GM23338 (cell line): ENCODE measurements around the gene PRPF19. TPM values are rescaled to one million over a fixed set of nuclear protein-coding genes. Genes with fewer than 3 reads are reported as not detected.

Source experiments
- ATAC-seq: fragments of 200-7000 bp; cut with Tn5 transposase; 3 replicates; pipeline ENCODE4 v1.9.1; 2020
- DNase-seq: peaks from one replicate; pipeline ENCODE4 v3.0.0-alpha.2; 2015; ENCODE audit warnings: low spot score
- H2AFZ ChIP-seq: fragments of 200-600 bp; sonication (generic); 2 replicates; pipeline ENCODE4 v1.8.0; 2016; ENCODE audit warnings: antibody characterized with exemption, mild to moderate bottlenecking, moderate library complexity
- H3F3A ChIP-seq: fragments of 200-600 bp; sonication (generic); replicated peaks from 2 replicates; pipeline ENCODE4 v1.8.0; 2017; ENCODE audit warnings: antibody characterized with exemption, mixed run types, low read depth
- H3K27ac ChIP-seq: fragments of 200-600 bp; sonication (generic); 2 replicates; pipeline ENCODE4 v1.6.1; 2016; ENCODE audit warnings: low read depth
- H3K27me3 ChIP-seq: fragments of 200-600 bp; sonication (generic); 2 replicates; pipeline ENCODE4 v1.8.0; 2016; ENCODE audit warnings: mild to moderate bottlenecking, mixed run types, moderate library complexity; ENCODE audit not compliant: insufficient read depth
- H3K36me3 ChIP-seq: fragments of 200-600 bp; sonication (generic); 2 replicates; pipeline ENCODE4 v1.8.0; 2016; ENCODE audit warnings: mild to moderate bottlenecking; ENCODE audit not compliant: insufficient read depth
- H3K4me1 ChIP-seq: fragments of 200-600 bp; sonication (generic); 2 replicates; pipeline ENCODE4 v1.8.0; 2016; ENCODE audit warnings: mild to moderate bottlenecking, moderate library complexity; ENCODE audit not compliant: insufficient read depth
- H3K4me2 ChIP-seq: fragments of 200-600 bp; sonication (generic); 2 replicates; pipeline ENCODE4 v1.7.1; 2017; ENCODE audit warnings: mixed run types
- H3K4me3 ChIP-seq: fragments of 200-600 bp; sonication (generic); 2 replicates; pipeline ENCODE4 v1.6.1; 2016; ENCODE audit warnings: mixed run types
- H3K79me2 ChIP-seq: fragments of 200-600 bp; sonication (generic); replicated peaks from 2 replicates; pipeline ENCODE4 v1.8.0; 2017; ENCODE audit warnings: mild to moderate bottlenecking; ENCODE audit not compliant: insufficient read depth
- H3K9me2 ChIP-seq: fragments of 200-600 bp; sonication (generic); 2 replicates; pipeline ENCODE4 v1.8.0; 2017; ENCODE audit not compliant: insufficient read depth
- H4K20me1 ChIP-seq: fragments of 200-600 bp; sonication (generic); replicated peaks from 2 replicates; pipeline ENCODE4 v1.8.0; 2017; ENCODE audit warnings: mild to moderate bottlenecking; ENCODE audit not compliant: insufficient read depth
- H3K27ac Mint-ChIP-seq: 2 replicates; pipeline ENCODE4 v1.8.0; 2020; ENCODE audit warnings: inconsistent platforms, mild to moderate bottlenecking, moderate library complexity, mixed read lengths
- H3K27me3 Mint-ChIP-seq: 3 replicates; pipeline ENCODE4 v1.8.0; 2022; ENCODE audit warnings: low read depth, mild to moderate bottlenecking, moderate library complexity, mixed read lengths, inconsistent platforms; ENCODE audit not compliant: insufficient read depth, poor library complexity
- H3K36me3 Mint-ChIP-seq: 3 replicates; pipeline ENCODE4 v1.8.0; 2021; ENCODE audit warnings: low read depth, mild to moderate bottlenecking, inconsistent platforms, moderate library complexity, mixed read lengths
- H3K4me1 Mint-ChIP-seq: 3 replicates; pipeline ENCODE4 v1.8.0; 2020; ENCODE audit warnings: mild to moderate bottlenecking, inconsistent platforms, mixed read lengths
- H3K4me3 Mint-ChIP-seq: 3 replicates; pipeline ENCODE4 v1.8.0; 2021; ENCODE audit warnings: moderate library complexity, mild to moderate bottlenecking, inconsistent platforms, mixed read lengths
- H3K9me3 Mint-ChIP-seq: 3 replicates; pipeline ENCODE4 v1.8.0; 2020; ENCODE audit warnings: moderate library complexity, mild to moderate bottlenecking, inconsistent platforms, mixed read lengths
- CTCF ChIP-seq, 2 experiments: fragments of 200-600 bp in 1 of 2; sonication (generic) in 1 of 2; conservative IDR thresholded peaks; 2 replicates each; pipeline versions ENCODE4 v1.5.1 to v1.6.1; 2016 to 2017; ENCODE audit warnings: antibody characterized with exemption in 2 of 2, low read depth in 2 of 2, mild to moderate bottlenecking in 2 of 2, moderate library complexity in 1 of 2
- EZH2 ChIP-seq: fragments of 200-600 bp; sonication (generic); IDR thresholded peaks from one replicate; pipeline ENCODE4 v1.8.0; 2017; ENCODE audit warnings: antibody characterized with exemption, mild to moderate bottlenecking, low read depth; ENCODE audit not compliant: unreplicated experiment
- JUNB ChIP-seq: IDR thresholded peaks from one replicate; pipeline ENCODE4 v1.6.1; 2016; ENCODE audit warnings: antibody characterized with exemption; ENCODE audit not compliant: unreplicated experiment
- NANOG ChIP-seq: IDR thresholded peaks from 2 replicates; pipeline ENCODE4 v1.6.1; 2016; ENCODE audit warnings: antibody characterized with exemption, borderline replicate concordance
- REST ChIP-seq: IDR thresholded peaks from one replicate; pipeline ENCODE4 v1.6.1; 2018; ENCODE audit warnings: antibody characterized with exemption; ENCODE audit not compliant: unreplicated experiment
- STAT1 ChIP-seq: IDR thresholded peaks from one replicate; pipeline ENCODE4 v1.6.1; 2016; ENCODE audit warnings: antibody characterized with exemption; ENCODE audit not compliant: unreplicated experiment
- ZNF331 ChIP-seq: fragments of 250-450 bp; sonication (Bioruptor Pico); IDR thresholded peaks from 2 replicates; pipeline ENCODE4 v1.5.0; 2020; ENCODE audit warnings: low read depth, mild to moderate bottlenecking, moderate library complexity
- polyA plus RNA-seq: library from polyadenylated mRNA; unstranded; fragments of >200 nt; fragmentation: Nextera tagmentation; extraction: Ambion mirVana; gene quantifications from 2 replicates; pipeline ENCODE4 v1.2.1, GENCODE V29; 2016
- total RNA-seq: library from RNA; depleted of rRNA; stranded (reverse); fragments of >200 nt; shearing (Covaris generic); gene quantifications from 2 replicates; pipeline ENCODE4 v1.2.3, GENCODE V29; 2014

PRPF19 gene
- total and polyA plus RNA-seq, 2 experiments from 2014 or later: 153 to 161 TPM

DNA sequence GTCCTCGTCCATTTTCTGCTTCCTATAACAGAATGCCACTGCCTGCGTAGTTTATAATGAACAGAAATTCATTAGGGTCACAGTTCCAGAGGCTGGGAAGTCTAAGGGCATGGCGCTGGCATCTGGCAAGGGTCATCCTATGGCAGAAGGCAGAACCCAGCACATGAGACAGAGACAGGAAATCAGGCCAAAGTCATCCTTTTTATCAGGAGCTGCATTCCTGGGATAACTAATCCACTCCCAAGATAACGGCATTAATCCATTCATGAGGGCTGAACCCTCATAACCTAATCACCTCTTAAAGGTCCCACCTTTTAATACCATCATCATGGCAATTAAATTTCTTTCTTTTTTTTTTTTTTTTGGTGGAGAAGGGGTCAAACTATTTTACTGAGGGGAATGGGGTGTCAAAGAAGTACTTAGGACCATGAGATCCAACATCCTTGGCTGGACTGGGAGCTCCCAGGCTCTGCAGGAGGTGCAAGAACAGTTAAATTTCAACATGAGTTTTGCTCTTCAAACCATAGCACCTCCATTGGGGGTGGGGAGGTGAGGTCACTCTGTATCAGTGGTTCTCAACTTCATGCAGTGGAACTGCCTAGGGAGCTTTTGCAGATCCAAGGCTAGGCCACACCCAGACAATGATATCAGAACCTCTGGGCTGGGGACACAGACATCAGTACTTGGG is 12.0 kb upstream of the PRPF19 start (continued):
- TF ChIP-seq REST (no peak), JUNB (no peak), ZNF331 (no peak), EZH2 (no peak), CTCF (conservative IDR thresholded peaks at IDR 0.05; ENCODE audit: low read depth in 2 of 2) (no peak), NANOG (no peak), STAT1 (no peak)

DNA sequence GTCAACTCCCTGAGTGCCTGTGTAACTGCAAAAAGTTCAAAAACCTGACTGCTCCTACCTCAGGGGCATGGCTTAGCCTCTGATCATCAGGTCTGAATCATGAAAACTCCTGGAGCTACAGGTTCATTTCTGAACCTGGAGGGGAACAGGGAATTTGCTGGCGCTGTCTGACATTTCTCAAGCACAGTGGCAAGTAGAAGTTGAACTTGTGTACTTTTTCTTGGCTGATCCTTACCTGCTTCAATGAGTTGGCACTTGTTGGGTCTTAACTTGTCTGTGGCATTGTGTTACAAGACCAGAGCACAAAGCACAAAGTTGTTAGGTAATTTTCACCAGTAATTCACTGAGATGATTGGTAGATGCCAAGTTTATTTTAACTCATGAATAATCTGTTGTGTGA is 10.9 kb upstream of the PRPF19 start:
- ATAC-seq (no peak), DNase-seq (no peak)
- Histone ChIP-seq H3K36me3 (no peaks in the 10 kb centered on the region), H3K9me2 (no peaks in the 10 kb centered on the region), H3K27ac (no peak overlapping the region), H3K4me2 (no peak overlapping the region), H3K4me1 (peaks cover 29% of the 10 kb centered on the region), H3K79me2 (peaks cover 29% of the 10 kb centered on the region), H3K4me3 (no peak overlapping the region), H3F3A (0 out of 2 replicates have a peak, but pooled peaks cover 6% of the 10 kb centered on the region), H4K20me1 (peaks cover 7% of the 10 kb centered on the region; the same call in 1 of the 2 replicates), H3K27me3 (no peaks in the 10 kb centered on the region), H2AFZ (no peak overlapping the region)
- Mint-ChIP-seq H3K4me1 (peaks cover 38% of the 10 kb centered on the region), H3K9me3 (no peaks in the 10 kb centered on the region; the same call in 2 of the 3 replicates), H3K4me3 (no peak overlapping the region; the same call in 2 of the 3 replicates), H3K27ac (no peak overlapping the region), H3K27me3 (peaks cover 14% of the 10 kb centered on the region), H3K36me3 (peaks cover 32% of the 10 kb centered on the region)
- TF ChIP-seq JUNB: no peak
